T-helper 1 cell treated with Interleukin-12 subunit alpha and Interleukin-12 subunit beta and Interleukin-4 antibody, amounts not matched to agents 30 μg/mL and 1 μg/mL, for 36 hours (primary cell): ENCODE data around the gene COL5A2.

Source experiments
- H3K27ac Mint-ChIP-seq: one replicate; pipeline ENCODE4 v1.8.0; 2021; ENCODE audit warnings: mild to moderate bottlenecking, mixed read lengths
- H3K27me3 Mint-ChIP-seq: one replicate; pipeline ENCODE4 v1.8.0; 2021; ENCODE audit warnings: low read depth, mixed read lengths
- H3K36me3 Mint-ChIP-seq: one replicate; pipeline ENCODE4 v1.8.0; 2021; ENCODE audit warnings: low read depth, mixed read lengths
- H3K4me1 Mint-ChIP-seq: one replicate; pipeline ENCODE4 v1.8.0; 2021; ENCODE audit warnings: low read depth, mixed read lengths
- H3K4me3 Mint-ChIP-seq: one replicate; pipeline ENCODE4 v1.8.0; 2021; ENCODE audit warnings: mild to moderate bottlenecking, moderate library complexity, mixed read lengths
- H3K9me3 Mint-ChIP-seq: one replicate; pipeline ENCODE4 v1.8.0; 2021; ENCODE audit warnings: mixed read lengths

The COL5A2 gene

GRCh38 chr2:189083606-189084005 is 96.0 kb downstream of the COL5A2 start:
- H3K27me3 Mint-ChIP-seq = no peaks in the 10 kb centered on the region
- no peaks in the 10 kb centered on the region for H3K36me3 Mint-ChIP-seq
- H3K9me3 Mint-ChIP-seq = no peaks in the 10 kb centered on the region
- no peaks in the 10 kb centered on the region for H3K4me1 Mint-ChIP-seq
- H3K27ac Mint-ChIP-seq = no peak overlapping the region
- no peak overlapping the region for H3K4me3 Mint-ChIP-seq

- Mint-ChIP-seq H3K27ac (no peak overlapping the region), H3K4me3 (no peak overlapping the region), H3K36me3 (no peaks in the 10 kb centered on the region), H3K4me1 (no peaks in the 10 kb centered on the region), H3K27me3 (no peaks in the 10 kb centered on the region), H3K9me3 (no peaks in the 10 kb centered on the region)
Observed at GRCh38 chr2:189083106-189083505, 96.5 kb downstream of the COL5A2 start.

GRCh38 chr2:189082376-189082975 is 97.1 kb downstream of the COL5A2 start:
- no peaks in the 10 kb centered on the region for H3K36me3 Mint-ChIP-seq
- no peak overlapping the region for H3K4me3 Mint-ChIP-seq
- H3K27me3 Mint-ChIP-seq = no peaks in the 10 kb centered on the region
- H3K9me3 Mint-ChIP-seq = no peaks in the 10 kb centered on the region
- H3K27ac Mint-ChIP-seq = no peak overlapping the region
- H3K4me1 Mint-ChIP-seq = no peaks in the 10 kb centered on the region

GRCh38 chr2:189076572-189076971 is 103.0 kb downstream of the COL5A2 start:
- Mint-ChIP-seq H3K4me3 (no peak overlapping the region), H3K27me3 (no peaks in the 10 kb centered on the region), H3K27ac (no peak overlapping the region), H3K9me3 (no peaks in the 10 kb centered on the region), H3K36me3 (no peaks in the 10 kb centered on the region), H3K4me1 (no peaks in the 10 kb centered on the region)

- Mint-ChIP-seq H3K4me1 (no peaks in the 10 kb centered on the region), H3K36me3 (no peaks in the 10 kb centered on the region), H3K4me3 (no peak overlapping the region), H3K27me3 (no peaks in the 10 kb centered on the region), H3K9me3 (no peaks in the 10 kb centered on the region), H3K27ac (no peak overlapping the region)
Observed at GRCh38 chr2:189076120-189076519, 103.4 kb downstream of the COL5A2 start.

GRCh38 chr2:189074506-189074905 is 105.1 kb downstream of the COL5A2 start:
- H3K9me3 Mint-ChIP-seq = no peaks in the 10 kb centered on the region
- no peaks in the 10 kb centered on the region for H3K36me3 Mint-ChIP-seq
- no peaks in the 10 kb centered on the region for H3K4me1 Mint-ChIP-seq
- H3K4me3 Mint-ChIP-seq = no peak overlapping the region
- H3K27me3 Mint-ChIP-seq = no peaks in the 10 kb centered on the region
- H3K27ac Mint-ChIP-seq = no peak overlapping the region

- Mint-ChIP-seq H3K4me3 (no peak overlapping the region), H3K27me3 (no peaks in the 10 kb centered on the region), H3K9me3 (no peaks in the 10 kb centered on the region), H3K36me3 (no peaks in the 10 kb centered on the region), H3K27ac (no peak overlapping the region), H3K4me1 (no peaks in the 10 kb centered on the region)
Observed at GRCh38 chr2:189072036-189072435, 107.5 kb downstream of the COL5A2 start.

GRCh38 chr2:189069855-189070619 is 109.5 kb downstream of the COL5A2 start:
- Mint-ChIP-seq H3K27ac (no peak overlapping the region), H3K36me3 (no peaks in the 10 kb centered on the region), H3K27me3 (no peaks in the 10 kb centered on the region), H3K4me3 (no peak overlapping the region), H3K4me1 (no peaks in the 10 kb centered on the region), H3K9me3 (no peaks in the 10 kb centered on the region)

GRCh38 chr2:189066037-189066436 is 113.5 kb downstream of the COL5A2 start:
- Mint-ChIP-seq H3K27ac (no peak overlapping the region), H3K4me1 (no peaks in the 10 kb centered on the region), H3K9me3 (no peaks in the 10 kb centered on the region), H3K36me3 (no peaks in the 10 kb centered on the region), H3K4me3 (no peak overlapping the region), H3K27me3 (no peaks in the 10 kb centered on the region)

GRCh38 chr2:189060096-189060642 is 119.4 kb downstream of the COL5A2 start:
- H3K4me3 Mint-ChIP-seq = no peak overlapping the region
- H3K4me1 Mint-ChIP-seq = no peaks in the 10 kb centered on the region
- no peaks in the 10 kb centered on the region for H3K9me3 Mint-ChIP-seq
- H3K27ac Mint-ChIP-seq = no peak overlapping the region
- no peaks in the 10 kb centered on the region for H3K36me3 Mint-ChIP-seq
- H3K27me3 Mint-ChIP-seq = no peaks in the 10 kb centered on the region

GRCh38 chr2:189057316-189057715 is 122.2 kb downstream of the COL5A2 start:
- no peaks in the 10 kb centered on the region for H3K4me1 Mint-ChIP-seq
- no peaks in the 10 kb centered on the region for H3K36me3 Mint-ChIP-seq
- H3K9me3 Mint-ChIP-seq = no peaks in the 10 kb centered on the region
- H3K27me3 Mint-ChIP-seq = no peaks in the 10 kb centered on the region
- H3K27ac Mint-ChIP-seq = no peak overlapping the region
- no peak overlapping the region for H3K4me3 Mint-ChIP-seq

GRCh38 chr2:189056200-189057106 is 123.1 kb downstream of the COL5A2 start:
- Mint-ChIP-seq H3K4me1 (no peaks in the 10 kb centered on the region), H3K36me3 (no peaks in the 10 kb centered on the region), H3K27me3 (no peaks in the 10 kb centered on the region), H3K9me3 (no peaks in the 10 kb centered on the region), H3K27ac (no peak overlapping the region), H3K4me3 (no peak overlapping the region)

- Mint-ChIP-seq H3K9me3 (no peaks in the 10 kb centered on the region), H3K4me3 (no peak overlapping the region)
Observed at GRCh38 chr2:189050165-189050712, 129.3 kb downstream of the COL5A2 start.

GRCh38 chr2:189049709-189050164 is 129.8 kb downstream of the COL5A2 start:
- H3K4me1 Mint-ChIP-seq = no peaks in the 10 kb centered on the region
- no peaks in the 10 kb centered on the region for H3K27me3 Mint-ChIP-seq
- H3K9me3 Mint-ChIP-seq = no peaks in the 10 kb centered on the region
- H3K36me3 Mint-ChIP-seq = no peaks in the 10 kb centered on the region
- H3K4me3 Mint-ChIP-seq = no peak overlapping the region
- H3K27ac Mint-ChIP-seq = no peak overlapping the region

More at GRCh38 chr2:189050165-189050712, 129.3 kb downstream of the COL5A2 start:
- Mint-ChIP-seq H3K36me3 (no peaks in the 10 kb centered on the region), H3K27ac (no peak overlapping the region), H3K27me3 (no peaks in the 10 kb centered on the region), H3K4me1 (no peaks in the 10 kb centered on the region)
